ENCODE results near the gene NTRK1. TPM values are rescaled to one million over a fixed set of nuclear protein-coding genes. Genes with fewer than 3 reads are reported as not detected.

NTRK1 gene
- total RNA-seq, 6 experiments from 2014 or later = 0.10 TPM; not detected in 5

DNA sequence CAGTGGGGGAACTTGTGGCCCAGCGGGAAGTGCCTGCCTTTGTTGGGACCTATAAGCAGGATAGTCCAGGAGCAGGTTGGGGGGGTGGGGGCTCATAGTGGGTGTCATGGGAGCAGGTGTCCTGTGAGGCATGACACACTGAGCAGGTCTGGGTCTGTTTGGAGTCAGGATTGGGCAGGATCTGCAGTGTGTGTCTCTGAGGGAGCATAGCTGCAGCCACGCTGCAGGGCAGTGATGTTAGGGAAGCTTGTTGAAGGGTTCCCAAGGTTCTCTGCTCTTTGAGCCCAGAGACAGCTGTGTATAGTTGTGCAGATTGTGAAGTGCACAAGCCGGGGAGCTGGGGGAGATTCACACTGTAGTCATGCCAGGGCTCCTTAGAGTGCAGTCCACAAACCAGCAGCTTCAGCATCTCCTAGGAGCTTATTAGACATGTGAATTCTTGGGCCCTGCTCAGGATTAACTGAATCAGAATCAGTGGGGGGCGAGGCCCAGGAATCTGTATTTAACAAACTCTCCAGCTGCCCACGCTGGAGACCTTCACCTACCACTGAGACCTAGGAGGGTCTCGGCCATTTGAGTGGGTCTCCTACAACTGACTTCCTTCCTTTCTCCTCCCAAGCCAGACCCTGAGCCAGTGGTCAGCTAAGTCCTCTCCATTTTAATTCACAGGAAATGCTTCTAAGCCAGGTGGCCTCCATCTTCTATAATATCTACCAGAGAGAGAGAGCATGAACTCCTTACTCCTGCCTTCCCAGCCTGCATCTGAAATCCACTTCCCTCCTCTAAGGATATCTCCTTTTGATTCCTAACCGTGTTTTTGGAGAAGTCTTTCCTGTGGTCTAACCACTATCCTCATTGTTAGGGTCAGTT lies 12.8 kb upstream of the NTRK1 start:
- Mint-ChIP-seq H3K4me1 (ENCODE audit: low read depth) (no peaks in the 10 kb centered on the region), H3K4me3 (no peak overlapping the region), H3K9me3 (no peaks in the 10 kb centered on the region), H3K27me3 (ENCODE audit: insufficient read depth) (peaks cover 48% of the 10 kb centered on the region), H3K36me3 (ENCODE audit: low read depth) (no peaks in the 10 kb centered on the region), H3K27ac (no peak overlapping the region)
- TF ChIP-seq, protein P1, sequence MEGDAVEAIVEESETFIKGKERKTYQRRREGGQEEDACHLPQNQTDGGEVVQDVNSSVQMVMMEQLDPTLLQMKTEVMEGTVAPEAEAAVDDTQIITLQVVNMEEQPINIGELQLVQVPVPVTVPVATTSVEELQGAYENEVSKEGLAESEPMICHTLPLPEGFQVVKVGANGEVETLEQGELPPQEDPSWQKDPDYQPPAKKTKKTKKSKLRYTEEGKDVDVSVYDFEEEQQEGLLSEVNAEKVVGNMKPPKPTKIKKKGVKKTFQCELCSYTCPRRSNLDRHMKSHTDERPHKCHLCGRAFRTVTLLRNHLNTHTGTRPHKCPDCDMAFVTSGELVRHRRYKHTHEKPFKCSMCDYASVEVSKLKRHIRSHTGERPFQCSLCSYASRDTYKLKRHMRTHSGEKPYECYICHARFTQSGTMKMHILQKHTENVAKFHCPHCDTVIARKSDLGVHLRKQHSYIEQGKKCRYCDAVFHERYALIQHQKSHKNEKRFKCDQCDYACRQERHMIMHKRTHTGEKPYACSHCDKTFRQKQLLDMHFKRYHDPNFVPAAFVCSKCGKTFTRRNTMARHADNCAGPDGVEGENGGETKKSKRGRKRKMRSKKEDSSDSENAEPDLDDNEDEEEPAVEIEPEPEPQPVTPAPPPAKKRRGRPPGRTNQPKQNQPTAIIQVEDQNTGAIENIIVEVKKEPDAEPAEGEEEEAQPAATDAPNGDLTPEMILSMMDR (IDR thresholded peaks at IDR 0.05) = no peak
- DNase-seq = no peak

GRCh38 chr1:156848461-156849150 lies 12.1 kb upstream of the NTRK1 start:
- TF ChIP-seq, protein P1 (IDR thresholded peaks at IDR 0.05) = no peak
- Mint-ChIP-seq H3K27me3 (ENCODE audit: insufficient read depth) (peaks cover 50% of the 10 kb centered on the region), H3K9me3 (no peaks in the 10 kb centered on the region), H3K36me3 (ENCODE audit: low read depth) (no peaks in the 10 kb centered on the region), H3K4me3 (no peak overlapping the region), H3K4me1 (ENCODE audit: low read depth) (no peaks in the 10 kb centered on the region), H3K27ac (no peak overlapping the region)
- DNase-seq = no peak

DNA sequence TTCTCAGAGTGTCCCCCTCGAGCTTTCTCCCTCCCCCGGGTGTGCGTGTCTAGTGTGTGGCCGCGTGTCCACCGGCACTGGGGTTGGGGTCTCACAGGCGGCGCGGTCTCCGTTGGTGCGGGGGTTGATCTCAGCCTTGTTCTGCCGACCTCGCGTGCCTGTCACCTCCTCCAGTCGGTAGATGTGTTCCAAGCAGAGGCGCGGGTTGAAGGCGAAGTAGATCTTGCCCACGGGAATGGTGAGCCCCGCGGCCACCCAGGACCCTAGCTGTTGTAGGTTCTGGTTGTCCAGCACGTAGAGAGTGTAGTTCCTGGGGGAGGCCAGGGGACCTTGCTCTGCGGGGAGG lies 11.5 kb upstream of the NTRK1 start:
- H3K36me3 Mint-ChIP-seq (ENCODE audit: low read depth) = no peaks in the 10 kb centered on the region

GRCh38 chr1:156851779-156852417 lies 8.8 kb upstream of the NTRK1 start:
- no peak for DNase-seq
- TF ChIP-seq, protein P1 (IDR thresholded peaks at IDR 0.05) = no peak
- no peaks in the 10 kb centered on the region for H3K36me3 Mint-ChIP-seq (ENCODE audit: low read depth)
- no peaks in the 10 kb centered on the region for H3K4me1 Mint-ChIP-seq (ENCODE audit: low read depth)
- no peak overlapping the region for H3K4me3 Mint-ChIP-seq
- H3K27me3 Mint-ChIP-seq (ENCODE audit: insufficient read depth) = peaks cover 46% of the 10 kb centered on the region
- no peaks in the 10 kb centered on the region for H3K9me3 Mint-ChIP-seq
- H3K27ac Mint-ChIP-seq = no peak overlapping the region

More for the DNA sequence above, 11.5 kb upstream of the NTRK1 start:
- no peaks in the 10 kb centered on the region for H3K9me3 Mint-ChIP-seq
- TF ChIP-seq, protein P1 (IDR thresholded peaks at IDR 0.05) = no peak
- DNase-seq = no peak
- no peak overlapping the region for H3K27ac Mint-ChIP-seq
- H3K4me3 Mint-ChIP-seq = no peak overlapping the region
- peaks cover 45% of the 10 kb centered on the region for H3K27me3 Mint-ChIP-seq (ENCODE audit: insufficient read depth)
- no peaks in the 10 kb centered on the region for H3K4me1 Mint-ChIP-seq (ENCODE audit: low read depth)

DNA sequence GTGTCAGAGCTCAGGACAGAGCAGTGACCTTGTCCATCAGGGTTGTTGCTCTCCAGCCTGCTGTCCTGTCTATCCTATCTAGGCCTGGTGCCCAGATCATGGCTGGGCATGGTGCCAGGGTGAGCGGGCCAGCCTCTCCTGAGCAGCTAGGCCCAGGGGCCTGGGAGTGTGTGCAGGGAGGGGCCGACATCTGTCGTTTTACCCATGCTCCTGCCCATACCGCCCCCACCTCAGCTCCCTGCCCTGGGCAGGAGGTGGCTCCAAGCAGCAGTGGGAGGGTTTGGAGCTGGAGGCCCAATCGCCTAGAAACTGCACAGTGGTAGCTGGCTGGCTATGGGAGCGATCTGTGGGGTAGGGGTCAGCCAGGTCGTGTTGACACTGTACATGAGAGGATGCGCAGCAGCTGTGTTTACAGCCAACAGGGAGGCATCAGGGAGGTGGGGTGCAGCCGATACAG lies 8.2 kb upstream of the NTRK1 start:
- TF ChIP-seq, protein P1 (IDR thresholded peaks at IDR 0.05) = no peak
- H3K4me1 Mint-ChIP-seq (ENCODE audit: low read depth) = no peaks in the 10 kb centered on the region
- H3K27me3 Mint-ChIP-seq (ENCODE audit: insufficient read depth) = peaks cover 48% of the 10 kb centered on the region
- DNase-seq = peak; percentile 16
- H3K36me3 Mint-ChIP-seq (ENCODE audit: low read depth) = no peaks in the 10 kb centered on the region
- H3K27ac Mint-ChIP-seq = no peak overlapping the region
- no peak overlapping the region for H3K4me3 Mint-ChIP-seq
- H3K9me3 Mint-ChIP-seq = no peaks in the 10 kb centered on the region

All from HFFc6 (cell line).